Amniotic epithelial cell (primary cell): Measurements from ENCODE around the gene BCKDHB.
"Not testable (repeated sequence)": the region's sequence is repeated elsewhere in the genome, so short reads cannot be mapped to it uniquely, and the experiment has no call there.

Source experiments
- DNase-seq: peaks from one replicate; pipeline ENCODE4 v3.0.0-alpha.2; 2010; ENCODE audit warnings: low read depth

The BCKDHB gene

GRCh38 chr6:80209430-80209829, 103.0 kb downstream of the BCKDHB start:
- DNase-seq: no peak

GRCh38 chr6:80210618-80211017, 104.1 kb downstream of the BCKDHB start:
- peak; percentile 97 for DNase-seq

- peak; percentile 53 for DNase-seq
These were observed 104.8 kb downstream of the BCKDHB start for GRCh38 chr6:80211286-80211685.

- DNase-seq: not testable (repeated sequence)
These were observed 105.4 kb downstream of the BCKDHB start for GRCh38 chr6:80211890-80212289.

- peak; percentile 62 for DNase-seq
These were observed 108.1 kb downstream of the BCKDHB start for GRCh38 chr6:80214436-80215022.

GRCh38 chr6:80215063-80215462, 108.6 kb downstream of the BCKDHB start:
- DNase-seq: no peak

GRCh38 chr6:80217794-80218193, 111.3 kb downstream of the BCKDHB start:
- peak; percentile 81 for DNase-seq

GRCh38 chr6:80223743-80224212, 117.3 kb downstream of the BCKDHB start:
- DNase-seq: peak; percentile 93

- no peak for DNase-seq
These were observed 119.7 kb downstream of the BCKDHB start for GRCh38 chr6:80226151-80226550.

GRCh38 chr6:80226699-80227098, 120.2 kb downstream of the BCKDHB start:
- DNase-seq: peak; percentile 25

GRCh38 chr6:80227545-80228105, 121.2 kb downstream of the BCKDHB start:
- no peak for DNase-seq

GRCh38 chr6:80233262-80233661, 126.8 kb downstream of the BCKDHB start:
- no peak for DNase-seq

GRCh38 chr6:80233958-80234357, 127.5 kb downstream of the BCKDHB start:
- no peak for DNase-seq

GRCh38 chr6:80234401-80234800, 127.9 kb downstream of the BCKDHB start:
- DNase-seq: no peak

- no peak for DNase-seq
These were observed 128.4 kb downstream of the BCKDHB start for GRCh38 chr6:80234908-80235307.

GRCh38 chr6:80235647-80236046, 129.2 kb downstream of the BCKDHB start:
- no peak for DNase-seq

GRCh38 chr6:80238754-80239153, 132.3 kb downstream of the BCKDHB start:
- not testable (repeated sequence) for DNase-seq

- no peak for DNase-seq
These were observed 138.6 kb downstream of the BCKDHB start for GRCh38 chr6:80245043-80245442.

- DNase-seq: no peak
These were observed 143.4 kb downstream of the BCKDHB start for GRCh38 chr6:80249897-80250296.

- no peak for DNase-seq
These were observed 144.0 kb downstream of the BCKDHB start for GRCh38 chr6:80250391-80250997.

- no peak for DNase-seq
These were observed 144.8 kb downstream of the BCKDHB start for GRCh38 chr6:80251321-80251720.

GRCh38 chr6:80254716-80255115, 148.2 kb downstream of the BCKDHB start:
- DNase-seq: peak; percentile 5

GRCh38 chr6:80256691-80257090, 150.2 kb downstream of the BCKDHB start:
- no peak for DNase-seq

- no peak for DNase-seq
These were observed 152.6 kb downstream of the BCKDHB start for GRCh38 chr6:80259118-80259517.
